Cardiac ventricle fibroblast (primary cell): ENCODE results near the gene CCND2. TPM values are rescaled to one million over a fixed set of nuclear protein-coding genes. Genes with fewer than 3 reads are reported as not detected.

ENCODE experiments used
- total RNA-seq: library from RNA; depleted of rRNA; stranded (reverse); fragments of >200 nt; gene quantifications from 2 replicates; pipeline ENCODE4 v1.2.3, GENCODE V29; 2015

CCND2 gene
- total RNA-seq, result 51.7 and 58.4 TPM in 2 replicates

DNA sequence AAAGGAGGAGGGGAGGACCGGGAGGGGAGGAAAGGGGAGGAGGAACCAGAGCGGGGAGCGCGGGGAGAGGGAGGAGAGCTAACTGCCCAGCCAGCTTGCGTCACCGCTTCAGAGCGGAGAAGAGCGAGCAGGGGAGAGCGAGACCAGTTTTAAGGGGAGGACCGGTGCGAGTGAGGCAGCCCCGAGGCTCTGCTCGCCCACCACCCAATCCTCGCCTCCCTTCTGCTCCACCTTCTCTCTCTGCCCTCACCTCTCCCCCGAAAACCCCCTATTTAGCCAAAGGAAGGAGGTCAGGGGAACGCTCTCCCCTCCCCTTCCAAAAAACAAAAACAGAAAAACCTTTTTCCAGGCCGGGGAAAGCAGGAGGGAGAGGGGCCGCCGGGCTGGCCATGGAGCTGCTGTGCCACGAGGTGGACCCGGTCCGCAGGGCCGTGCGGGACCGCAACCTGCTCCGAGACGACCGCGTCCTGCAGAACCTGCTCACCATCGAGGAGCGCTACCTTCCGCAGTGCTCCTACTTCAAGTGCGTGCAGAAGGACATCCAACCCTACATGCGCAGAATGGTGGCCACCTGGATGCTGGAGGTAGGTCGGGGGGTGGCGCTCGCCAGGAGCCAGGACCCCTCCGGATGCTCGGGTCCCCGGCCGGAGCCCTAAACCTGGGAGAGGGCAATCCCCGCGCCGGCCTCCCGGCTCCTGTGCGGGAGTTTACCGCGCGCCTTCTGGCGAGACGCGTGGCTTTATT is at the start of gene CCND2:
Gene CCND2, plus strand, starts transcription at position 111 of the 744 bp plus-strand sequence. Its CDS starts 279 bp downstream, at position 390.

DNA sequence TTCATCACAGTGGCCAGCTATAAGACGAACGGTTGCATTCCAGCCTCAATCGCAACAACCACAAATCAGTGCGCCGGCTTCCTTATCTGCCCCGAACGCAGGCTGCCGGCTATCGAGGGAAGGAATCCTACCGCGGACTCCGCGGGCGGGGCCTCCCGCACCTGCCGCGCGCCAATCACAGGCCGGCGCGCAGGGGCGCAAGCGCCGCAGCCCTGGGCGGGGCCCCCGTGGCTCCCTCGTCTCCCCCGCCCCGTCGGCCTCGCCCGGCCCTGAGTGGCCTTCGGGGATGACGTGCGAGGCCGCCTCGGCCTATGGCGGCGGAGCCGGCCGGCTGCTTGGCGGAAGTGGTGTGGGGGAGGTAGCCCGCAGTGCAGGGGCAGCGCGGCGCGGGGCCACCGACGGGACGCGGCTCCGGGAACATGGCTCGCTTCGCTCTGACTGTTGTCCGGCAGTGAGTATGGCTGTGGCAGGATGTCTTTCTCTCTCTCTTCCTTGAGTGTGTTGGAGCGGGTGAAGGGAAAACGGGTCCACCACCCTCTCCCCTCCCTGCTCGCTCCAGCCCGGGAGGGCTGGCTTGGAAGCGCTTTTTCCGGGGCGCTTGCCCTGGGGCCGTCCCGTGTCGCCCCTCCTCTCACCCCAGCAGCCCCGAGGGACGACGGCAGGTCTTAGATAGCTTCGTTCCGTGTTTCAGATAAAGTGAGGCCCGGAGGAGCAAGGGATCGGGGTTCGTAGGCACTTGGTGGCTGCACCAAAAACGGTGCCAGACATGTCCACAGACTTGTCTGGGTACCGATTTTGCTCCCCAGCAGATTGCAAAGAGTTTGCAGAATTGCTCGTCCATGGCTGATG is 47.5 kb downstream of the CCND2 start, which contains the start of gene TIGAR:
Gene TIGAR, plus strand, starts transcription at position 361 of the 849 bp plus-strand sequence. Its CDS starts 59 bp downstream, at position 420.

Other genes starting within 250 kb of the CCND2 start
- gene TIGAR, start 47.5 kb downstream of the CCND2 start, total RNA-seq, result 3.3 and 4.8 TPM in 2 replicates
- gene FGF23, start 106.0 kb downstream of the CCND2 start, total RNA-seq, result not detected in 2 replicates
- not detected in 2 replicates for gene FGF6, start 172.1 kb downstream of the CCND2 start, total RNA-seq